C4-2B (cell line): ENCODE data around the gene STIM1.

Source experiments
- ZFX ChIP-seq: fragments of 450-650 bp; IDR thresholded peaks from 2 replicates; pipeline ENCODE4 v1.6.1; 2017
- TF ChIP-seq, protein P1 (sequence below): fragments of 450-650 bp; conservative IDR thresholded peaks from 2 replicates; pipeline ENCODE4 v1.5.1; 2017; ENCODE audit warnings: mild to moderate bottlenecking

DNA sequence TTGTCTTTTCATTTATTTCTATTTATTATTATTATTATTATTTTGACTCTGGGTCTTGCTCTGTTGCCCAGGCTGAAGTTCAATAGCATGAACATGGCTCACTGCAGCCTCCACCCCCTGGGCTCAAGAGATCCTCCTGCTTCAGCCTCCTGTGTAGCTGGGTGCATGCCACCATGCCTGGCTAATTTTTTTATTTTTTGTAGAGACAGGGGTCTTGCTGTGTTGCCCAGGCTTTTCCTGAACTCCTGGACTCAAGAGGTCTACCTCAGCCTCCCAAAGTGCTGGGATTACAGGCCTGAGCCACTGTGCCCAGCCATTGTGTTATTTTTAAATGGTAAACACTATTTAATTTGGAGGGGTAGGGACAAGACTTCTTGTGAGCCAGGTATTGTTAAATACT, 215.9 kb downstream of the STIM1 start:
- TF ChIP-seq, protein P1, sequence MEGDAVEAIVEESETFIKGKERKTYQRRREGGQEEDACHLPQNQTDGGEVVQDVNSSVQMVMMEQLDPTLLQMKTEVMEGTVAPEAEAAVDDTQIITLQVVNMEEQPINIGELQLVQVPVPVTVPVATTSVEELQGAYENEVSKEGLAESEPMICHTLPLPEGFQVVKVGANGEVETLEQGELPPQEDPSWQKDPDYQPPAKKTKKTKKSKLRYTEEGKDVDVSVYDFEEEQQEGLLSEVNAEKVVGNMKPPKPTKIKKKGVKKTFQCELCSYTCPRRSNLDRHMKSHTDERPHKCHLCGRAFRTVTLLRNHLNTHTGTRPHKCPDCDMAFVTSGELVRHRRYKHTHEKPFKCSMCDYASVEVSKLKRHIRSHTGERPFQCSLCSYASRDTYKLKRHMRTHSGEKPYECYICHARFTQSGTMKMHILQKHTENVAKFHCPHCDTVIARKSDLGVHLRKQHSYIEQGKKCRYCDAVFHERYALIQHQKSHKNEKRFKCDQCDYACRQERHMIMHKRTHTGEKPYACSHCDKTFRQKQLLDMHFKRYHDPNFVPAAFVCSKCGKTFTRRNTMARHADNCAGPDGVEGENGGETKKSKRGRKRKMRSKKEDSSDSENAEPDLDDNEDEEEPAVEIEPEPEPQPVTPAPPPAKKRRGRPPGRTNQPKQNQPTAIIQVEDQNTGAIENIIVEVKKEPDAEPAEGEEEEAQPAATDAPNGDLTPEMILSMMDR: no peak
- no peak for TF ChIP-seq ZFX
